Stimulated activated naive B cell treated with anti-CD40 and anti-IgM and Interleukin-4, amounts not matched to agents 10 μg/mL and 1 μg/mL and 100 μg/mL, for 72 hours (primary cell): ENCODE measurements around the gene OSBPL7.

Source experiments
- ATAC-seq, 2 donors: fragments of 150-1000 bp; cut with Tn5 transposase; replicated peaks; 2 replicates each; pipeline ENCODE4 v1.10.0; 2021; ENCODE audit warnings: moderate library complexity in 1 of 2
- DNase-seq: peaks from one replicate; pipeline ENCODE4 v3.0.0; 2021
- H3K27ac Mint-ChIP-seq: one replicate; pipeline ENCODE4 v1.8.0; 2022; ENCODE audit warnings: mild to moderate bottlenecking, mixed read lengths
- H3K27me3 Mint-ChIP-seq, 2 donors: one replicate each; pipeline ENCODE4 v1.8.0; 2022; ENCODE audit warnings: mixed read lengths in 2 of 2
- H3K36me3 Mint-ChIP-seq, 2 donors: one replicate each; pipeline ENCODE4 v1.8.0; 2022; ENCODE audit warnings: mixed read lengths in 2 of 2, mild to moderate bottlenecking in 1 of 2
- H3K4me1 Mint-ChIP-seq, 2 donors: one replicate each; pipeline ENCODE4 v1.8.0; 2022; ENCODE audit warnings: mixed read lengths in 2 of 2, mild to moderate bottlenecking in 1 of 2
- H3K4me3 Mint-ChIP-seq, 2 donors: one replicate each; pipeline ENCODE4 v1.8.0; 2022; ENCODE audit warnings: mild to moderate bottlenecking in 2 of 2, mixed read lengths in 2 of 2, moderate library complexity in 1 of 2
- H3K9me3 Mint-ChIP-seq, 2 donors: one replicate each; pipeline ENCODE4 v1.8.0; 2022; ENCODE audit warnings: mixed read lengths in 2 of 2, mild to moderate bottlenecking in 1 of 2

The OSBPL7 gene

DNA sequence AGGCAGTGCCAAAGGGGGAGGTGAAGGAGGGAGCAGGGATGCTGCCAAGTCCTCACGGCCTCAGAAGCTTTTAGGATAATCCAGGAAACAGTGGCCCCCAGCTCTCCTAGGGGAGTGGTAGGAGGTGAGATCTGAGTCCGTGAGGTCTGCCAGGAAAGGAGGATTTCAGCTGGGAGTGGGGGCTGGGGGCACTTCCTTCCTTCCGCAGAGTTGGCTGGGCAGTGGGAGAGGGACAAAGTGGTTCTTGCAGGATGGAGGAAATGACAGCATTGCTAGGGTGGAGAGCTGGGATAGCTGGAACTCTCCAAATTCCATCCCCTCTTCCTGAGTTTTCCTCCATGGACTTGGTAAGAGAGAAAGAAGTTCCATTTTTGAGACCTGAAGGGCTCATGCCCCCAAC is 34.1 kb upstream of the OSBPL7 start:
- Mint-ChIP-seq H3K9me3 (no peaks in the 10 kb centered on the region), H3K27me3 (peaks cover 77 to 78% of the 10 kb centered on the region in 2 donors), H3K27ac (no peak overlapping the region), H3K4me3 (no peak overlapping the region), H3K36me3 (no peaks in the 10 kb centered on the region), H3K4me1 (peaks cover 12 to 13% of the 10 kb centered on the region in 2 donors)
- no peak for DNase-seq
- ATAC-seq: no peak

GRCh38 chr17:47853616-47854015 is 32.0 kb upstream of the OSBPL7 start:
- H3K27me3 Mint-ChIP-seq: peaks cover 82% of the 10 kb centered on the region in 2 donors

DNA sequence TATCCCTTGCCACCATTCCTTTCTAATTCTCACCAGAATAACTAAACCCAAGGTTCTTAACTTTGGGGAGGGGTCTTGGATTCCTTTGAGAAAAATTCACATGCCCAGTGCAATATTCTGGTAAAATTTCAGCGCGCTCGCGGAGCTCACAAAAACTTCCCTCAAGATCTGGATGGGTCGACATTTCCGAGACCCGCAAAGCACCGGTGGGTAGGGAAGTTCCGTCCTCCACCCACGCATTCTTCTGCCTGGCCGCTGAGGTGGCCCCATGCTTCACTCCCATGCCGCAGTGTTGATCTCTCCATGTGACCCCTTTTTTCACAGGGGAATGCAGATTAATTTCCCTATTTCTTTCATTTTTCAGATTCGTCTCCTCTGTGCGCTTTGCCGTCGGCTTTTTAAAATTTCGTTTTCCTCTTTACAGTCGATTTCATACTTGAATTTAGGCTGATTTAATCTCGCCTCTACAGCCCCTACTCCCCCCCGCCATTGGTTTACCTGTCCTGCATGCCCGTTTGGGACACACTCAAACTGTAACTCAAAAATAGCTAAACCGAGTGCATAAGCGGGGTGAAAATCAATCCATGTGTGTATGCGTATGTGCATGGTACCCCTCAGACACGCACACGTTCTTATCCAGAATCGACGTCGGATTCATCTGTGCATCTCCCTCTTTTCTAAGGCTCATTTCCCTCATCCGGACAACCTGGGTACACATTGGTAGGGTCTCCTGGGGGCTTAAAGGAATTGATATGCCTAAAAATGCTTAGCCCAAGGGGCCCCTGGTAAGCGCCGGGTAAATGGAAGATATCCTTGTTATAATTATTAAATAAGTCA is 30.7 kb upstream of the OSBPL7 start:
- H3K27ac Mint-ChIP-seq: no peak overlapping the region
- ATAC-seq: peak in 1 of 2 donors; percentile 36
- no peaks in the 10 kb centered on the region for H3K36me3 Mint-ChIP-seq
- H3K4me1 Mint-ChIP-seq: peaks cover 21 to 29% of the 10 kb centered on the region in 2 donors
- no peak for DNase-seq
- no peaks in the 10 kb centered on the region for H3K9me3 Mint-ChIP-seq
- H3K27me3 Mint-ChIP-seq: peaks cover 81 to 95% of the 10 kb centered on the region in 2 donors
- H3K4me3 Mint-ChIP-seq: peak overlapping the region; percentile 56 to 60

More at GRCh38 chr17:47853616-47854015, 32.0 kb upstream of the OSBPL7 start:
- Mint-ChIP-seq H3K36me3 (no peaks in the 10 kb centered on the region), H3K9me3 (no peaks in the 10 kb centered on the region), H3K4me3 (no peak overlapping the region), H3K27ac (no peak overlapping the region), H3K4me1 (peaks cover 20 to 22% of the 10 kb centered on the region in 2 donors)
- no peak for DNase-seq
- ATAC-seq: no peak

DNA sequence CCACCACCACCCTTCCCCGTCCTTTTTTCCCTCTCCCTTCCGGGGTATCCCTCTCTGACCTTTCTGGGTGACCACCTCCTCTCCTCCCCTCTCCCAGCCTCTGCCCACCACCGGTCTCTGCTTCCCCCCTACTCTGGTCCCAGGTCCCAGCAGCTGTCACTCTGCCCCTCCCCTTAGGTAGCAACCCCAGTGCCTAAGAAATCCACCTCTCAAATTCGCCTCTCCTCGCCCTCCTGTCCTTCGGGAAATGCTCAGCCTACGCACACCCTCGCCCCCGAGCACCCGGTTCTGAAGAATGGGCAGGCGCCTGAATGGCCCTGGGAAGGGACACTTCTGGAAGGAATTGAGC is 30.1 kb upstream of the OSBPL7 start:
- ATAC-seq: no peak

GRCh38 chr17:47850692-47851573 is 29.3 kb upstream of the OSBPL7 start, which contains the start of gene SP6:
Gene SP6, minus strand, starts transcription at chr17:47851163. Its CDS starts 2,734 bp downstream, at chr17:47848429.
- Mint-ChIP-seq H3K27ac (peak within 1 kb of the TSS; percentile 56), H3K9me3 (no peaks in the 10 kb centered on the region), H3K36me3 (no peaks in the 10 kb centered on the region), H3K27me3 (peaks cover 79 to 95% of the 10 kb centered on the region in 2 donors), H3K4me3 (peak within 1 kb of the TSS; percentile 65), H3K4me1 (peaks cover 26 to 35% of the 10 kb centered on the region in 2 donors)
- DNase-seq (peak; percentile 38), ATAC-seq (peak; percentile 82 to 84)

More for the DNA sequence above, 30.1 kb upstream of the OSBPL7 start:
- DNase-seq: no peak
- H3K9me3 Mint-ChIP-seq: no peaks in the 10 kb centered on the region
- peak overlapping the region; percentile 56 to 60 for H3K4me3 Mint-ChIP-seq
- H3K27me3 Mint-ChIP-seq: peaks cover 81 to 95% of the 10 kb centered on the region in 2 donors
- peaks cover 26 to 35% of the 10 kb centered on the region in 2 donors for H3K4me1 Mint-ChIP-seq
- H3K27ac Mint-ChIP-seq: no peak overlapping the region
- H3K36me3 Mint-ChIP-seq: no peaks in the 10 kb centered on the region

- Mint-ChIP-seq H3K27me3 (peaks cover 79 to 95% of the 10 kb centered on the region in 2 donors), H3K9me3 (no peaks in the 10 kb centered on the region), H3K4me3 (peak overlapping the region; percentile 65), H3K4me1 (peaks cover 26 to 35% of the 10 kb centered on the region in 2 donors), H3K36me3 (no peaks in the 10 kb centered on the region), H3K27ac (peak overlapping the region; percentile 56)
- ATAC-seq: no peak
- no peak for DNase-seq
These were observed 28.7 kb upstream of the OSBPL7 start for GRCh38 chr17:47850373-47850691.

DNA sequence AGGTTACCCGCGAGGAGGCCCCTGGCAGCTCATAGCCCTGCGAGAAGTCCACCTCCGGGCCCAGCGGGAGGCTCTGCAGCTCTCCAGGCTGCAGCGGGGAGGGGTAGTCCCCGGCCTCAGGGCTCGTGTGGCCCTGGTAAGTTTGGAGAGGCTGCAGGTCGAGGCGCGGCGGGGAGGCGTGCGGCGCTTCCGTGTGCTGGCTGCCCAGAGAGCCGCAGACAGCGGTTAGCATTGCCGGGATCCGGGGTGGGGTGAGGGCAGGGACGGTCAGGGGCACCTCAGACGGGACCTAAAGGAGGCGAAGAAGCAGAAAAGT is 26.6 kb upstream of the OSBPL7 start:
- Mint-ChIP-seq H3K4me3 (no peak overlapping the region), H3K4me1 (peaks cover 25 to 38% of the 10 kb centered on the region in 2 donors), H3K27ac (no peak overlapping the region), H3K36me3 (no peaks in the 10 kb centered on the region), H3K9me3 (no peaks in the 10 kb centered on the region), H3K27me3 (peaks cover 75 to 89% of the 10 kb centered on the region in 2 donors)
- ATAC-seq: no peak
- DNase-seq: no peak

GRCh38 chr17:47847341-47848197 is 26.0 kb upstream of the OSBPL7 start:
- Mint-ChIP-seq H3K27me3 (peaks cover 72 to 84% of the 10 kb centered on the region in 2 donors), H3K9me3 (no peaks in the 10 kb centered on the region), H3K4me1 (peaks cover 28 to 43% of the 10 kb centered on the region in 2 donors), H3K27ac (no peak overlapping the region), H3K4me3 (no peak overlapping the region), H3K36me3 (no peaks in the 10 kb centered on the region)
- peak in 1 of 2 donors; percentile 31 for ATAC-seq
- no peak for DNase-seq

- Mint-ChIP-seq H3K36me3 (no peaks in the 10 kb centered on the region), H3K9me3 (no peaks in the 10 kb centered on the region), H3K27me3 (peaks cover 64 to 76% of the 10 kb centered on the region in 2 donors), H3K27ac (no peak overlapping the region), H3K4me1 (peaks cover 20 to 37% of the 10 kb centered on the region in 2 donors), H3K4me3 (no peak overlapping the region)
- DNase-seq: no peak
- no peak for ATAC-seq
These were observed 25.2 kb upstream of the OSBPL7 start for GRCh38 chr17:47846716-47847340.

GRCh38 chr17:47845716-47846075 is 24.1 kb upstream of the OSBPL7 start:
- no peak overlapping the region for H3K27ac Mint-ChIP-seq
- H3K9me3 Mint-ChIP-seq: no peaks in the 10 kb centered on the region
- H3K4me3 Mint-ChIP-seq: no peak overlapping the region
- ATAC-seq (no peak), DNase-seq (no peak)
- peaks cover 21 to 40% of the 10 kb centered on the region in 2 donors for H3K4me1 Mint-ChIP-seq
- no peaks in the 10 kb centered on the region for H3K36me3 Mint-ChIP-seq
- H3K27me3 Mint-ChIP-seq: peaks cover 58 to 69% of the 10 kb centered on the region in 2 donors

DNA sequence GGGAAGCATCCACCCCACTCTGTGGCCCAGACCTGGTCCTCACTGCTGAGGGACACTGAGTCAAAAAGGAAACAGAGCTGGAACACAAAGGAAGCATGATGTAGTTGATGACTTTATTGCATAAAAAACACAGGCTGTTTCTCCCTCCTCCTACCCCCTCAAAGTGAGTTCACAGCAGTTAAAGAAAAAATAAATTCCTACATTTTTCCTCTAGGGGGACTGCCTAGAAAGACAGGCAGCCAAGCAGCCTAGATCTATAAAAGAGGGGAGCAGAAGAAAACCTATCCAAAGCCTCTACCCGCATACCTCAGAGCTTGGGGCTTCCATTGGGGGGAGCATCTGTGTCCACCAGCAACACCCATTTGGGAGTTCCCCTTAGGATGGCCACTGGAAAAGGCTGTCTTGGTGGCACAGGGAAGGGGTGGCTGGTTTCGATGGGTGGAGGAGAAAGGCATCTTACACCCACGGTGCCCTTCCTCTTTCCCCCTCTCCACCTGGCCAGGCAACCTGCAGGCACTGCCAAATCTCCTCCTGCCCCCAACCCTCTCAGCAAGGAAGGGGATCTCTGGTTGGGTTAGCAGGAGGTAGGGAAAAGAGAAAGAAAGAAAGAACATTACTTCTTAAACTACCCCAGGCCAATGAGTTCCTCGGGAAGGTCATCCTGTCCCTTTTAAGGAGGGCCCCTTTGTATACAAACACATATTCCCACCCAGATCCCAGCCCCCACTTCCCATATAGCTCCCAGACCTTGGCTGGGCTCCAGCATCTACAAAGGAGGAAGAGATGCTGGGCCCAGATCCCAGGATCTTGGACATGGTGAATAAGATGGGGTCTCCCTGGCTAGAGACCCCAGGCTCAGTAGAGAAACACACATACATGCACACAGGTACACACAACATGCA is 23.5 kb upstream of the OSBPL7 start:
- peaks cover 52 to 63% of the 10 kb centered on the region in 2 donors for H3K27me3 Mint-ChIP-seq
- DNase-seq: no peak
- no peaks in the 10 kb centered on the region for H3K36me3 Mint-ChIP-seq
- ATAC-seq: no peak
- H3K4me3 Mint-ChIP-seq: no peak overlapping the region
- H3K9me3 Mint-ChIP-seq: no peaks in the 10 kb centered on the region
- H3K4me1 Mint-ChIP-seq: peaks cover 17 to 39% of the 10 kb centered on the region in 2 donors
- H3K27ac Mint-ChIP-seq: no peak overlapping the region

DNA sequence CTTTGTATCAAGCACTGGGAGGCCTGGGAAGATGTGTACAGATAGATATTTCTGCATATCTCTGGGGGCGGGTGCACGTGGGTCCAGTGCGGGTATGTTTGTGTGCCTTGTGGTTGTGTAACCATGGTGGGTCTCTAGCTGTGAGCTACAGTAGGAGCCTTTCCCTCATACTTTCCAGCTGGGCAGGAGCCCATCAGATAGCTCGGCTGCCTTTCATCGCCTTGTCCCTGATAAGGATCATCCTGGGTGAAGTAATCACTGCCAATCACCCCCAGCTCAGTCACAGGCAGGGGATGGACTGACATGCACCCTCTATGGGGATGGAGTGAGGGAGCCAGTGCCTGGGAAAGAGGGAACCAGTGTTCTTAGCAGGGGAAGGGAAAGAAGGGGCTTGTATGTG is 22.6 kb upstream of the OSBPL7 start:
- Mint-ChIP-seq H3K36me3 (no peaks in the 10 kb centered on the region), H3K4me1 (peaks cover 17 to 45% of the 10 kb centered on the region in 2 donors), H3K9me3 (no peaks in the 10 kb centered on the region), H3K27ac (no peak overlapping the region), H3K4me3 (no peak overlapping the region), H3K27me3 (peaks cover 44 to 55% of the 10 kb centered on the region in 2 donors)
- ATAC-seq (no peak), DNase-seq (no peak)

GRCh38 chr17:47843391-47843730 is 21.8 kb upstream of the OSBPL7 start:
- DNase-seq (no peak), ATAC-seq (no peak)
- peaks cover under 1% of the 10 kb centered on the region in 2 donors for H3K36me3 Mint-ChIP-seq
- peaks cover 17 to 47% of the 10 kb centered on the region in 2 donors for H3K4me1 Mint-ChIP-seq
- peak overlapping the region; percentile 47 for H3K27ac Mint-ChIP-seq
- H3K9me3 Mint-ChIP-seq: no peaks in the 10 kb centered on the region
- no peak overlapping the region for H3K4me3 Mint-ChIP-seq
- H3K27me3 Mint-ChIP-seq: peaks cover 35 to 46% of the 10 kb centered on the region in 2 donors
